ENCODE data around the gene WDR17. TPM values are rescaled to one million over a fixed set of nuclear protein-coding genes. Genes with fewer than 3 reads are reported as not detected.

WDR17 gene
- total and polyA plus RNA-seq, 2 donors (not counting 3 experiments of a cell fraction or from before 2014, with no cell fraction given) = 0.07 to 0.42 TPM

DNA sequence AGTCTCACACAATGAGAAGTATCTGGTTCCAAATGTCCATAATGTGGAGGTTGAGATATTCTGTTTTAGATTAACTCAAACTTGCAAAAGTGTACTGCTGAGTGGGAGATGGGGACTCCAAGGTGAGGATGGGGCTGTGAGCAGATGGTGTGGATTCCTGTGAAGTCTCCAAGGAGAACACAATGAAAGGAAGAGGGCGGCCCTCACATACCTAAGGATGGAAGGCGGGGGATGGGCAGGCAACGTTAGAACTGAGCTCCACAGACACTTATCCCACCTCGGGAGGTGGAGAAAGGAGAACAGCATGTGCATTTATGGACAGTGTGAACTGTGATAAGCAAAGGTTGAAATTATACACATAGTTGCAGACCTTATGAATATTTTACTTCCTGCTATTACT, 139.7 kb downstream of the WDR17 start:
- Histone ChIP-seq H3K27ac (ENCODE audit: insufficient read depth, low read depth, low read length) (no peak overlapping the region), H4K20me1 (replicated peaks; ENCODE audit: control insufficient read depth, extremely low read depth, insufficient read depth, low read length) (no peaks in the 10 kb centered on the region), H3K9me1 (replicated peaks; ENCODE audit: control insufficient read depth, extremely low read depth, insufficient read depth, low read length) (no peaks in the 10 kb centered on the region), H3K79me2 (ENCODE audit: control insufficient read depth, insufficient read depth, low read length) (no peaks in the 10 kb centered on the region), H2AFZ (ENCODE audit: low read depth, low read length) (no peak overlapping the region), H3K9ac (replicated peaks; ENCODE audit: extremely low read depth, insufficient read depth, low read length) (no peak overlapping the region), H3K27me3 (ENCODE audit: control insufficient read depth in 2 of 2, insufficient read depth in 2 of 2, low read length in 2 of 2) (no peaks in the 10 kb centered on the region), H3K9me3 (replicated peaks; ENCODE audit: control insufficient read depth, insufficient read depth, low read length) (no peaks in the 10 kb centered on the region), H3K36me3 (ENCODE audit: control insufficient read depth in 2 of 2, extremely low read depth in 1 of 2, insufficient read depth in 2 of 2, low read length in 2 of 2) (no peaks in the 10 kb centered on the region), H3K4me3 (replicated peaks in 1 of 3; ENCODE audit: insufficient read depth in 1 of 3, low read depth in 1 of 3, low read length in 3 of 3) (no peak overlapping the region), H3K4me2 (ENCODE audit: insufficient read depth, low read length) (no peak overlapping the region), H3K4me1 (ENCODE audit: control insufficient read depth, extremely low read depth, insufficient read depth, low read length) (no peaks in the 10 kb centered on the region)
- no peak for DNase-seq (ENCODE audit: low read depth, low spot score)
- dilution Hi-C loops (cut with MboI; ENCODE audit: extremely low pct_ligation_motif_present, low sequenced_read_pairs) (no loop called here), intact Hi-C loops (cut with micrococcal nuclease) (no loop called here)
- CTCF ChIA-PET = no interaction called here
- POLR2A ChIA-PET = no interaction called here
- BruUV-seq (replicated peaks) = no TSS peak
- TF ChIP-seq EZH2 (IDR thresholded peaks at IDR 0.05; ENCODE audit: borderline replicate concordance, low read depth, low read length, severe bottlenecking) (no peak), POLR2A (IDR thresholded peaks at IDR 0.05; ENCODE audit: low read depth, low read length) (no peak), CTCF (IDR thresholded peaks at IDR 0.05; ENCODE audit: extremely low read depth in 1 of 2, insufficient read depth in 1 of 2, low read depth in 1 of 2, low read length in 2 of 2) (no peak), GATA2 (IDR thresholded peaks at IDR 0.05; ENCODE audit: insufficient read depth, insufficient read length, low read depth, low read length) (no peak), MAX (IDR thresholded peaks at IDR 0.05; ENCODE audit: insufficient read depth, insufficient read length) (no peak), FOS (IDR thresholded peaks at IDR 0.05; ENCODE audit: borderline replicate concordance, insufficient read depth, low read length) (no peak), JUN (IDR thresholded peaks at IDR 0.05; ENCODE audit: borderline replicate concordance, insufficient read depth, insufficient read length, low read depth) (no peak), MYC (IDR thresholded peaks at IDR 0.05; ENCODE audit: low read depth, low read length) (no peak), POLR2AphosphoS5 (IDR thresholded peaks at IDR 0.05; ENCODE audit: insufficient read depth, low read depth, low read length) (no peak)
- FAIRE-seq = no peak

Data from endothelial cell of umbilical vein (primary cell).